Immature natural killer cell (primary cell): ENCODE data around the gene TECTB. TPM values are rescaled to one million over a fixed set of nuclear protein-coding genes. Genes with fewer than 3 reads are reported as not detected.
A peak's percentile ranks its signal among the peaks of the same experiment; 100 is the strongest.

Source experiments
- DNase-seq, 3 donors: peaks; one replicate each; pipeline ENCODE4 v3.0.0; 2022; ENCODE audit warnings: mixed read lengths in 1 of 3
- H3K27ac Mint-ChIP-seq, 6 donors: one replicate each; pipeline ENCODE4 v1.8.0; 2020; ENCODE audit warnings: mixed read lengths in 6 of 6, mild to moderate bottlenecking in 5 of 6, inconsistent platforms in 4 of 6, moderate library complexity in 3 of 6
- H3K27me3 Mint-ChIP-seq, 3 donors: one replicate each; pipeline ENCODE4 v1.8.0; 2020 to 2021; ENCODE audit warnings: low read depth in 3 of 3, mild to moderate bottlenecking in 3 of 3, mixed read lengths in 3 of 3, moderate library complexity in 3 of 3, inconsistent platforms in 1 of 3
- H3K36me3 Mint-ChIP-seq, 3 donors: one replicate each; pipeline ENCODE4 v1.8.0; 2020; ENCODE audit warnings: mixed read lengths in 3 of 3, inconsistent platforms in 2 of 3, mild to moderate bottlenecking in 2 of 3
- H3K4me1 Mint-ChIP-seq, 2 donors: one replicate each; pipeline ENCODE4 v1.8.0; 2020; ENCODE audit warnings: inconsistent platforms in 2 of 2, mild to moderate bottlenecking in 2 of 2, mixed read lengths in 2 of 2, moderate library complexity in 1 of 2
- H3K4me3 Mint-ChIP-seq, 5 donors: one replicate each; pipeline ENCODE4 v1.8.0; 2020; ENCODE audit warnings: mild to moderate bottlenecking in 5 of 5, mixed read lengths in 5 of 5, inconsistent platforms in 3 of 5, moderate library complexity in 3 of 5
- H3K9me3 Mint-ChIP-seq, 6 donors: one replicate each; pipeline ENCODE4 v1.8.0; 2020; ENCODE audit warnings: mild to moderate bottlenecking in 6 of 6, mixed read lengths in 6 of 6, inconsistent platforms in 4 of 6, moderate library complexity in 3 of 6
- polyA plus RNA-seq, 3 donors: library from polyadenylated mRNA; unstranded; fragments of 300-500 nt; fragmentation: Illumina TruSeq; gene quantifications; one replicate each; pipeline ENCODE4 v1.2.3, GENCODE V29; 2021

Gene TECTB
- polyA plus RNA-seq, 3 donors from 2014 or later, result not detected

- peaks cover 4 to 12% (median 7%) of the 10 kb centered on the region in 3 donors for H3K27me3 Mint-ChIP-seq
- H3K27ac Mint-ChIP-seq, result no peak overlapping the region
- H3K4me1 Mint-ChIP-seq, result no peaks in the 10 kb centered on the region
- no peak for DNase-seq
- no peaks in the 10 kb centered on the region for H3K9me3 Mint-ChIP-seq
- H3K36me3 Mint-ChIP-seq, result no peaks in the 10 kb centered on the region
- no peak overlapping the region for H3K4me3 Mint-ChIP-seq
Measured at GRCh38 chr10:112335111-112335867, 52.1 kb downstream of the TECTB start.

- H3K27me3 Mint-ChIP-seq, result peaks cover 4 to 12% (median 7%) of the 10 kb centered on the region in 3 donors
- H3K4me1 Mint-ChIP-seq, result no peaks in the 10 kb centered on the region
- H3K36me3 Mint-ChIP-seq, result no peaks in the 10 kb centered on the region
- H3K27ac Mint-ChIP-seq, result no peak overlapping the region
- H3K4me3 Mint-ChIP-seq, result no peak overlapping the region
- DNase-seq, result no peak
- no peaks in the 10 kb centered on the region for H3K9me3 Mint-ChIP-seq
Measured at GRCh38 chr10:112335868-112336265, 52.7 kb downstream of the TECTB start.

GRCh38 chr10:112336556-112337201, 53.5 kb downstream of the TECTB start:
- H3K27me3 Mint-ChIP-seq, result peaks cover 4 to 12% (median 7%) of the 10 kb centered on the region in 3 donors
- no peak overlapping the region for H3K27ac Mint-ChIP-seq
- H3K9me3 Mint-ChIP-seq, result no peaks in the 10 kb centered on the region
- H3K4me3 Mint-ChIP-seq, result no peak overlapping the region
- H3K36me3 Mint-ChIP-seq, result no peaks in the 10 kb centered on the region
- DNase-seq, result no peak
- H3K4me1 Mint-ChIP-seq, result no peaks in the 10 kb centered on the region

- no peaks in the 10 kb centered on the region for H3K9me3 Mint-ChIP-seq
- H3K4me3 Mint-ChIP-seq, result no peak overlapping the region
- no peaks in the 10 kb centered on the region for H3K4me1 Mint-ChIP-seq
- no peak overlapping the region for H3K27ac Mint-ChIP-seq
- H3K27me3 Mint-ChIP-seq, result peaks cover 2 to 7% (median 2%) of the 10 kb centered on the region in 3 donors
- DNase-seq, result no peak
- H3K36me3 Mint-ChIP-seq, result no peaks in the 10 kb centered on the region
Measured at GRCh38 chr10:112338957-112339356, 55.8 kb downstream of the TECTB start.

GRCh38 chr10:112340601-112341000, 57.4 kb downstream of the TECTB start:
- Mint-ChIP-seq H3K27ac (no peak overlapping the region), H3K4me1 (peaks cover 0 to 6% of the 10 kb centered on the region in 2 donors), H3K4me3 (no peak overlapping the region), H3K9me3 (no peaks in the 10 kb centered on the region), H3K27me3 (peaks cover 2 to 5% (median 2%) of the 10 kb centered on the region in 3 donors), H3K36me3 (no peaks in the 10 kb centered on the region)
- no peak for DNase-seq

GRCh38 chr10:112343056-112343806, 60.0 kb downstream of the TECTB start:
- Mint-ChIP-seq H3K4me1 (peaks cover 0 to 7% of the 10 kb centered on the region in 2 donors), H3K4me3 (no peak overlapping the region), H3K9me3 (no peaks in the 10 kb centered on the region), H3K27me3 (peaks cover 0 to 3% (median 3%) of the 10 kb centered on the region in 3 donors), H3K27ac (no peak overlapping the region), H3K36me3 (no peaks in the 10 kb centered on the region)
- DNase-seq, result no peak

GRCh38 chr10:112344261-112344660, 61.1 kb downstream of the TECTB start:
- Mint-ChIP-seq H3K9me3 (no peaks in the 10 kb centered on the region), H3K27ac (no peak overlapping the region), H3K4me3 (no peak overlapping the region), H3K27me3 (peaks cover 0 to 3% (median 3%) of the 10 kb centered on the region in 3 donors), H3K4me1 (peaks cover 0 to 7% of the 10 kb centered on the region in 2 donors), H3K36me3 (no peaks in the 10 kb centered on the region)
- DNase-seq, result no peak

- Mint-ChIP-seq H3K36me3 (no peaks in the 10 kb centered on the region), H3K9me3 (no peaks in the 10 kb centered on the region), H3K4me1 (peaks cover 0 to 7% of the 10 kb centered on the region in 2 donors), H3K4me3 (no peak overlapping the region), H3K27ac (no peak overlapping the region), H3K27me3 (peaks cover 0 to 3% (median 1%) of the 10 kb centered on the region in 3 donors)
- peak in 2 of 3 donors; percentile 12 to 30 for DNase-seq
Measured at GRCh38 chr10:112345202-112345601, 62.0 kb downstream of the TECTB start.

GRCh38 chr10:112345743-112346142, 62.5 kb downstream of the TECTB start:
- DNase-seq, result no peak
- Mint-ChIP-seq H3K27ac (no peak overlapping the region), H3K4me1 (peaks cover 0 to 7% of the 10 kb centered on the region in 2 donors), H3K27me3 (peaks cover 0 to 3% (median 1%) of the 10 kb centered on the region in 3 donors), H3K4me3 (no peak overlapping the region), H3K36me3 (no peaks in the 10 kb centered on the region), H3K9me3 (no peaks in the 10 kb centered on the region)

GRCh38 chr10:112346774-112347173, 63.6 kb downstream of the TECTB start:
- no peaks in the 10 kb centered on the region for H3K9me3 Mint-ChIP-seq
- peaks cover 0 to 3% (median 1%) of the 10 kb centered on the region in 3 donors for H3K27me3 Mint-ChIP-seq
- H3K36me3 Mint-ChIP-seq, result no peaks in the 10 kb centered on the region
- peaks cover 0 to 7% of the 10 kb centered on the region in 2 donors for H3K4me1 Mint-ChIP-seq
- H3K27ac Mint-ChIP-seq, result no peak overlapping the region
- no peak overlapping the region for H3K4me3 Mint-ChIP-seq
- no peak for DNase-seq

- H3K4me3 Mint-ChIP-seq, result no peak overlapping the region
- no peak for DNase-seq
- peak overlapping the region in 1 of 6 donors; percentile 19 for H3K27ac Mint-ChIP-seq
- H3K36me3 Mint-ChIP-seq, result no peaks in the 10 kb centered on the region
- H3K4me1 Mint-ChIP-seq, result peaks cover 0 to 7% of the 10 kb centered on the region in 2 donors
- H3K27me3 Mint-ChIP-seq, result peaks cover 0 to 3% (median 1%) of the 10 kb centered on the region in 3 donors
- no peaks in the 10 kb centered on the region for H3K9me3 Mint-ChIP-seq
Measured at GRCh38 chr10:112347709-112348671, 64.8 kb downstream of the TECTB start.

GRCh38 chr10:112348759-112349158, 65.6 kb downstream of the TECTB start:
- no peak overlapping the region for H3K27ac Mint-ChIP-seq
- H3K9me3 Mint-ChIP-seq, result no peaks in the 10 kb centered on the region
- H3K36me3 Mint-ChIP-seq, result no peaks in the 10 kb centered on the region
- no peak for DNase-seq
- no peak overlapping the region for H3K4me3 Mint-ChIP-seq
- H3K27me3 Mint-ChIP-seq, result peaks cover 0 to 3% (median 1%) of the 10 kb centered on the region in 3 donors
- peaks cover 0 to 7% of the 10 kb centered on the region in 2 donors for H3K4me1 Mint-ChIP-seq

- H3K9me3 Mint-ChIP-seq, result no peaks in the 10 kb centered on the region
- no peak for DNase-seq
- no peak overlapping the region for H3K27ac Mint-ChIP-seq
- no peak overlapping the region for H3K4me3 Mint-ChIP-seq
- H3K4me1 Mint-ChIP-seq, result peaks cover 0 to 7% of the 10 kb centered on the region in 2 donors
- H3K36me3 Mint-ChIP-seq, result no peaks in the 10 kb centered on the region
- peaks cover 0 to 3% (median 1%) of the 10 kb centered on the region in 3 donors for H3K27me3 Mint-ChIP-seq
Measured at GRCh38 chr10:112349521-112350085, 66.4 kb downstream of the TECTB start.
